Measurements from ENCODE around the gene DNAH6. TPM values are rescaled to one million over a fixed set of nuclear protein-coding genes. Genes with fewer than 3 reads are reported as not detected.
A peak's percentile ranks its signal among the peaks of the same experiment; 100 is the strongest.
"Not testable (repeated sequence)": the region's sequence is repeated elsewhere in the genome, so short reads cannot be mapped to it uniquely, and the experiment has no call there.

The DNAH6 gene
- total RNA-seq, 2 experiments from 2014 or later, result 0.60 to 1.00 TPM

DNA sequence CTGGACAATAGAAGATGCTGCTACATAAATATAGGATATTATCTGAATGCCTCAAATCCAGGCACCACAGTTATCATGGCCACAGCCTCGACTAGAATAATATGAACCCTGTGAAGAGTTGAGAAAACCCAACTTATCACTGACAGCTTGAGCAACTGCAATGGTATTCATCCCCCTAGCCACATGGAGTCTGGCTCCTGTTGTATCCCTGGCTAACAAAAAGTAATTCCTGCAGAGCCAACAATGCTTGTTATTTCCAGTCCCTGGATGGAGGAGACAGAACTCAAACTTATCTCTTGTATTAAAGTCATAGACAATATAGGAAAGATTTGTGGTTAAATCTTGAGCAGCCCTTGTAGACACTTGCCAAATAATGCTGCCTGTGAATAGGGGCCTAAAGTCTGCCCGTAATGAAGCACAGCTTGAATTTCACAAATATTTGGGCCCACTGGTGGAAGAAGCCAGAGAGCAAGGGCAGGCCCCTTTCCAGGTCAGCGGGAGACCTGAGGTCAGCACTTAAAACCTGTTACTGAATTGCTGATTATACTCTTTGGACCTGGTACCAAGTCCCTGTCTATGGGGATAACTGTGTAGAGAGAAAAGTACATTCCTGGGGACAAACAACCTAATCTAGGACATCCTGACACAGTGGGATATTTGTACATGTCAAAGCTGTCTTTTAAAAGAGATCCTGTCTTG is 28.9 kb upstream of the DNAH6 start:
- Mint-ChIP-seq H3K4me3 (no peak overlapping the region), H3K36me3 (ENCODE audit: low read depth) (no peaks in the 10 kb centered on the region), H3K27me3 (no peaks in the 10 kb centered on the region), H3K27ac (no peak overlapping the region), H3K9me3 (no peaks in the 10 kb centered on the region), H3K4me1 (peaks cover under 1% of the 10 kb centered on the region)
- ChIA-PET POLR2A (no interaction called here), CTCF (interaction anchor here (0.6 kb wide), 1 partner anchor 173 kb away, joined by 3 read pairs; no protein-coding TSS in a partner anchor)
- DNase-seq, result no peak

DNA sequence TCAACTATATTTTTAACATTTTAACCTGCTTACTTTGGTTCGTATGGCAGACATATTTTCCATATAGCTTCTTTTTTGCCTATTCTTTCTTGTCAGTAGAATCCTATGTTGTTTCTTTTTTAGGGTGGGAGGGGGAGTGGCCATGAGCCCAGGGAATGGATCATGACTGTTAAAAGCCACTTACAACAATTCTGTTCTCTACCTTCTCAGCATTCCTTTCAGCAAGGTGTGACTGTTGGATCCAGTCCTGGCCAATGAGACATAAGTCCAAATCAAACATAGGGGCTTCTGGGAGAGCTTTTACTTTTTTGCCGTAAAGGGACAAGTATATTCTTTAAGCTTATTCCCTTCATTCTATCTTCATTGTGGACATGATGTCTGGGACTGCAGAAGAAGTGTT is 25.0 kb upstream of the DNAH6 start:
- DNase-seq, result no peak
- no peak overlapping the region for H3K27ac Mint-ChIP-seq
- ChIA-PET CTCF (interaction anchor here (1.2 to 2.0 kb wide), 2 partner anchors 250 to 435 kb away, joined by 3 to 7 read pairs; no protein-coding TSS in a partner anchor), POLR2A (no interaction called here)
- no peaks in the 10 kb centered on the region for H3K9me3 Mint-ChIP-seq
- peaks cover 4% of the 10 kb centered on the region for H3K4me1 Mint-ChIP-seq
- H3K36me3 Mint-ChIP-seq (ENCODE audit: low read depth), result no peaks in the 10 kb centered on the region
- no peaks in the 10 kb centered on the region for H3K27me3 Mint-ChIP-seq
- H3K4me3 Mint-ChIP-seq, result no peak overlapping the region

DNA sequence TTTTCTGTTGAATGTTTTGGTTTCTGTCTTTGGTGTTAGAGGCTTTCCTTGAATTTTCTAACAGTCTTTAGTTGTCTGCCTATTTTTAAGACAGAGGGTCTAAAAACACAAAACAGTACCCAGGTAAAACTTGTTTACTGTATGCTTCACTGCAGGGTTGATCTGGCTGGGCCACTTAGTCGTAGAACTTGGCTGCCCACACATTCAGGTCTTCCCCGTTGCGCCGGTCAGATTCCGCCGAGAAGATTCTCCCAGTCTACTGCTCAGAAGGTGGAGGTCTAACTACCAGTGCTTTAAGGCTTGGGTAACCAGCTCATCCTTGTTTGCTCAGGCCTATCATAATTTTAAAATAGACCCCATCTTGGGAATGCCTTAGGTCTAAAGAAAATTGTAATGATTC is 24.6 kb upstream of the DNAH6 start:
- CTCF ChIA-PET, result interaction anchor here (1.2 to 2.0 kb wide), 2 partner anchors 250 to 434 kb away, joined by 3 to 7 read pairs; no protein-coding TSS in a partner anchor
- POLR2A ChIA-PET, result no interaction called here
- Mint-ChIP-seq H3K27me3 (no peaks in the 10 kb centered on the region), H3K4me1 (peaks cover 4% of the 10 kb centered on the region), H3K9me3 (no peaks in the 10 kb centered on the region), H3K36me3 (ENCODE audit: low read depth) (no peaks in the 10 kb centered on the region), H3K27ac (no peak overlapping the region), H3K4me3 (no peak overlapping the region)
- DNase-seq, result no peak

DNA sequence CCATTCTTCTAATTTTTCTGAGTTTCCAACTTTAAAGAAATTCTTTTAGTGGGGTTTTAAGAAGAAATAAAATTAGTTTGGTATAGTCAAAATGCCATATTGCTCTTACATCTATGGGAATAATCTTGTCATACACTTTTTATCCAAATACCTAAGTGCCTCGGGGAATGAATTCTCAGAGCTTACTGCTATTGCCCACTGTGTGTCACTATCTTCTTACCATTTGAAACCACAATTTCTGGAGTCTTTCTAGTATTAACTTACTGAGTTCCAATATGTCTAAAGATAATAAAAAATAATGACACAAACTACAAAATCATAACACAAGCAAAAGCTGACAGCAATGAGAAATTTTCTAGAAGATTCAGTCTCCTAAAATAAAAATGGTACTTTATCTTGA is 23.7 kb upstream of the DNAH6 start:
- Mint-ChIP-seq H3K4me3 (no peak overlapping the region), H3K36me3 (ENCODE audit: low read depth) (no peaks in the 10 kb centered on the region), H3K27ac (no peak overlapping the region), H3K9me3 (no peaks in the 10 kb centered on the region), H3K4me1 (peaks cover 4% of the 10 kb centered on the region), H3K27me3 (no peaks in the 10 kb centered on the region)
- no peak for DNase-seq
- POLR2A ChIA-PET, result no interaction called here
- CTCF ChIA-PET, result interaction anchor here (1.2 to 2.0 kb wide), 3 partner anchors 249 to 433 kb away, joined by 3 to 7 read pairs (median 6); no protein-coding TSS in a partner anchor

DNA sequence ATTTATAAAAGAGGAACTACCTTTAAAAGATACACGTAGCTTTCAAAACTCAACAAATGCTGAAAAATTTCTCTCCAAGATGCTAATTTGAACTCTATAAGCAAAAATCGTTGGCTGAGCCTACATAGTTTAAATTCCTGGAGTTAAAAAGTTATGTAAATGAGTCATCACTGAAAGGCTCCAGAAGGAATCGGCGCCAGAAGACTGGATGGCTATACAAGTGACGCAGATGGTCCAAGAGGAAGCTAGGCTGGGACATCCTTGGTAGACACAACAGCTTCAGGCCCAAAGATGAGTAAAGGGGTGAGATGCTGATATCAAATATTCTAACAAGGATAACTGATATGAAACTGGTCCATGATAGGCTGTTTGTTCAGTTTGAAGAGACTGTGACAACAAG is 22.8 kb upstream of the DNAH6 start:
- peaks cover 6% of the 10 kb centered on the region for H3K4me1 Mint-ChIP-seq
- no peaks in the 10 kb centered on the region for H3K36me3 Mint-ChIP-seq (ENCODE audit: low read depth)
- H3K9me3 Mint-ChIP-seq, result no peaks in the 10 kb centered on the region
- no peaks in the 10 kb centered on the region for H3K27me3 Mint-ChIP-seq
- DNase-seq, result no peak
- ChIA-PET CTCF (interaction anchor here (0.7 to 1.4 kb wide), 2 partner anchors 21 to 432 kb away, joined by 4 to 6 read pairs; no protein-coding TSS in a partner anchor), POLR2A (no interaction called here)
- H3K27ac Mint-ChIP-seq, result no peak overlapping the region
- no peak overlapping the region for H3K4me3 Mint-ChIP-seq

DNA sequence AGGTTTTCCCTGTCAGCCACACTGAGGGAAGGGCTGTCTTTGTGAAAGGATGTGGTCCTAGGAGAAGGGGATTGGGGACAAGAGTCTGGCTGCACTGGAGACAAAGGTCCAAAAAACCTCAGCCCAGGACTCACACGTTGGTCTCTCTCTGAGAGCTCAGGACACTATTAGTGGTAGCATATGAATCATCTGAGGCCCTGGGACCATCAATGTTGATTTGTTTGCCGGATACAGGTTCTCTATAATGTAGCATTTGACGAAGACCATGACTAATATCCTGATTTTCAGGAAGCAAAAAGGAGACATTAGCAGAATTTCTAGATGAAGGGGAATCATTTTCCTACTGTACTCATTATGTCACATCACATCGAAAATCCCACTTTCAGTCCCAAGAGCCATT is 22.2 kb upstream of the DNAH6 start:
- no peaks in the 10 kb centered on the region for H3K9me3 Mint-ChIP-seq
- H3K27me3 Mint-ChIP-seq, result no peaks in the 10 kb centered on the region
- no peaks in the 10 kb centered on the region for H3K36me3 Mint-ChIP-seq (ENCODE audit: low read depth)
- H3K4me3 Mint-ChIP-seq, result no peak overlapping the region
- POLR2A ChIA-PET, result no interaction called here
- no peak overlapping the region for H3K27ac Mint-ChIP-seq
- H3K4me1 Mint-ChIP-seq, result peaks cover 8% of the 10 kb centered on the region
- DNase-seq, result no peak
- CTCF ChIA-PET, result interaction anchor here (1.4 kb wide), 1 partner anchor 432 kb away, joined by 6 read pairs; no protein-coding TSS in a partner anchor

DNA sequence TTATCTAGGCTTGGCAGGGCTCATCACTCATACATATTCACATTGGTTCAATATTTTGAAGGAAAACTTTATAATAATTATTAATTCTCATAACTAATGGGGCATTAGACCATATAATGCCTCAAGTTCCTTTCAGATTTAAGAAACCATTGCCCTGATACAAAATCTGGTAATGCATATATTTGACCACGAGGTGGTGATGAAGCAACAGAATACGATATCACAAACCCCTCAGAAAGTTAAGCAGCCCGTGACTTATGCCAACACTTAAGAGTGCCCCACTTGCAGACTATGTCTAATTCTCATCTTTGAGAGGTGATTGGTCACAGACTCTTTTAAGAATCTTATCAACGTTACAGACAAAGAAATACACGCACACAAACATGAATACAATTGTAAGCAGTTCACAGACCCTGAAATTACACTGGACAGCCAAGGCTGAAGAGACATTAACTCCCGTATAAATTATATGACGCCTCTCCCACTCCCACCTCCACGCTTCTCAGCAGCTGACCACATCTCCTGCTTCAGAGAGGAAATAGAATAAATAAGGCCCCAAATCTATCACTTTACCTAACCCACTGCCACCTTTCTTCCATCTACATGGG is 20.7 kb upstream of the DNAH6 start:
- Mint-ChIP-seq H3K27me3 (no peaks in the 10 kb centered on the region), H3K4me1 (peaks cover 10% of the 10 kb centered on the region), H3K4me3 (no peak overlapping the region), H3K36me3 (ENCODE audit: low read depth) (no peaks in the 10 kb centered on the region), H3K9me3 (no peaks in the 10 kb centered on the region), H3K27ac (peak overlapping the region; percentile 43)
- peak; percentile 63 for DNase-seq
- CTCF ChIA-PET, result interaction anchor here (1.2 kb wide), 1 partner anchor 430 kb away, joined by 3 read pairs; no protein-coding TSS in a partner anchor
- POLR2A ChIA-PET, result no interaction called here

DNA sequence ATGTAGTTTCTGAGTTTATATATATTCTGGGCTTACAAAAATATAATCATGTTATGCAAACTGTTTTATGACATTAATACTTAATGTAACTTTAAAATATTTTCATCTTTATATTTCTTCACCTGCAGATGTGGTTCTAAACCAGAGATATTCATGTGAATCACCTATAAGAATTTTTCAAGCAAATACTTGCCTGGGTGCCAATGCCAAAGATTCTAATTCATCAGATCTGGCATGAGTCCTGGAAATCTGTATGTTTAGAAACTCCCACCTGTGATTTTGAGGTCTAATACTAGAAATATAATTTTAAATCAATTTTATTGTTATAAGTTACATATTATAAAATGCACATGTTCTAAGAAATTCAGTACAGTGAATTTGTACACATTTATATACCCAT is 19.9 kb upstream of the DNAH6 start:
- H3K9me3 Mint-ChIP-seq, result no peaks in the 10 kb centered on the region
- H3K4me3 Mint-ChIP-seq, result no peak overlapping the region
- no peak for DNase-seq
- no peaks in the 10 kb centered on the region for H3K36me3 Mint-ChIP-seq (ENCODE audit: low read depth)
- H3K4me1 Mint-ChIP-seq, result peaks cover 10% of the 10 kb centered on the region
- H3K27me3 Mint-ChIP-seq, result no peaks in the 10 kb centered on the region
- CTCF ChIA-PET, result interaction anchor here (4.1 kb wide), 1 partner anchor 429 kb away, joined by 25 read pairs; no protein-coding TSS in a partner anchor
- POLR2A ChIA-PET, result no interaction called here
- H3K27ac Mint-ChIP-seq, result no peak overlapping the region

DNA sequence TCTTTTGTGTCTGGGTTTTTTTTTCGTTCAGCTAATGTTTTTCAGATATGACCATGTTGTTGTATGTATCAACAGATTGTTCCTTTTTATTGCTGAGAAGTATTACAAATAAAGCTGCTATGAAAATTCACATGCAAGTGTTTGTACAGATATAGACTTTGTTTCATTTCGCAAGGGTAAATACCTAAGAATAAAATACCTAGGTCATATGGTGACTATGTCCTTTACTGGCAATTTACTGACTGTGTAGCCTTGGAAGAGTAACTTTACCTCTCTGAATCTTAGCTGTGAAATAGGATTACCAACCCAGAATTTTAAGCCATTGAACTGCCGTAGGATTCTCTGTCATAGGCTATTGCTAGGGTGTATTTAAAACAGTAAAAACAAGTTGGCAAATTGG is 19.0 kb upstream of the DNAH6 start:
- no peak for DNase-seq
- POLR2A ChIA-PET, result no interaction called here
- Mint-ChIP-seq H3K4me1 (peaks cover 10% of the 10 kb centered on the region), H3K9me3 (peaks cover 3% of the 10 kb centered on the region), H3K27ac (no peak overlapping the region), H3K27me3 (no peaks in the 10 kb centered on the region), H3K36me3 (ENCODE audit: low read depth) (peaks cover 1% of the 10 kb centered on the region), H3K4me3 (no peak overlapping the region)
- CTCF ChIA-PET, result interaction anchor here (1.1 to 4.1 kb wide), 2 partner anchors 385 to 429 kb away, joined by 4 to 25 read pairs; no protein-coding TSS in a partner anchor

DNA sequence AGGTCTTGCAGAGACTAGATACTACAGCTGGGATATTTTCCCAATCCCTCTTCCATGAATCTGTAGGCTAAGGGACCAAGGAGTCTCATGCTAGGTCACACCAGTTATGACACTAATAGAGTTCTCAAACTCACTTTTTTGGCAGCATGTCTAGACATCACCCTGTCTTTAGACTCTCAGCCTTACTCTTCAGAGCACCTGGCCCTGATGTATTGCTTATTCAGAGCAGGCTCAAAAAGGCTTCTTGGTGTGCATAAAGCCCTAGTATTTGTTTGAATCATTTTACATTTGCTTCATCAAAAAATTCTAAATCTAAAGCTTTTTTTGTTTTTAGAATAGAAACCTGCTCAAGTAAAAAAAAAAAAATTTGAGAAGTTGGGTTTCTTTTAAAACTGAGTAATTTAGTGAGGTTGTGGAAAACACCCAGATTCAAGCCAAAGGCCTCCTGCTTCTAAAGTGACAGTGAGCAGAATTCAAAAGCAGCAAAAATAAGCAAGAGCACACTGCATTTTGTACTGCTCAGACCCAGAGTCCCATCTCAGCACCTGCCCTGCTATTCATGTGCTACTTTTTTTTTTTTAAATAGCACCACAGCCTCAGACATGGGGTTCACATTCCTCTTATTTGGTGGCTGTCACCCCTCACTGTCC is 18.0 kb upstream of the DNAH6 start:
- no peak for DNase-seq
- peaks cover 7% of the 10 kb centered on the region for H3K9me3 Mint-ChIP-seq
- H3K4me3 Mint-ChIP-seq, result no peak overlapping the region
- H3K27ac Mint-ChIP-seq, result no peak overlapping the region
- H3K36me3 Mint-ChIP-seq (ENCODE audit: low read depth), result peaks cover 1% of the 10 kb centered on the region
- peaks cover 10% of the 10 kb centered on the region for H3K4me1 Mint-ChIP-seq
- no peaks in the 10 kb centered on the region for H3K27me3 Mint-ChIP-seq
- CTCF ChIA-PET, result interaction anchor here (4.1 kb wide), 1 partner anchor 428 kb away, joined by 25 read pairs; no protein-coding TSS in a partner anchor
- POLR2A ChIA-PET, result no interaction called here

DNA sequence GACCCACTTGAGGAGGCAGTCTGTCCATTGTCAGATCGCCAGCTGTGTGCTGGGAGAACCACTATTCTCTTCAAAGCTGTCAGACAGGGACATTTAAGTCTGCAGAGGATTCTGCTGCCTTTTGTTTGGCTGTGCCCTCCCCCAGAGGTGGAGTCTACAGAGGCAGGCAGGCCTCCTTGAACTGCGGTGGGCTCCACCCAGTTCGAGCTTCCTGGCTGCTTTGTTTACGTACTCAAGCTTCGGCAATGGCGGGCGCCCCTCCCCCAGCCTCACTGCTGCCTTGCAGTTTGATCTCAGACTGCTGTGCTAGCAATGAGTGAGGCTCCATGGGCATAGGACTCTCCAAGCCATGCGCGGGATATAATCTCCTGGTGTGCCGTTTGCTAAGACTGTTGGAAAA is 5.3 kb upstream of the DNAH6 start:
- H3K27me3 Mint-ChIP-seq; H3K4me3 Mint-ChIP-seq; H3K27ac Mint-ChIP-seq; POLR2A ChIA-PET; H3K36me3 Mint-ChIP-seq (ENCODE audit: low read depth): not testable (repeated sequence)
- CTCF ChIA-PET, result interaction anchor here (0.6 kb wide), 1 partner anchor 358 kb away, joined by 3 read pairs; no protein-coding TSS in a partner anchor
- peaks cover 17% of the 10 kb centered on the region for H3K9me3 Mint-ChIP-seq
- peak; percentile 25 for DNase-seq
- H3K4me1 Mint-ChIP-seq, result peaks cover 10% of the 10 kb centered on the region

DNA sequence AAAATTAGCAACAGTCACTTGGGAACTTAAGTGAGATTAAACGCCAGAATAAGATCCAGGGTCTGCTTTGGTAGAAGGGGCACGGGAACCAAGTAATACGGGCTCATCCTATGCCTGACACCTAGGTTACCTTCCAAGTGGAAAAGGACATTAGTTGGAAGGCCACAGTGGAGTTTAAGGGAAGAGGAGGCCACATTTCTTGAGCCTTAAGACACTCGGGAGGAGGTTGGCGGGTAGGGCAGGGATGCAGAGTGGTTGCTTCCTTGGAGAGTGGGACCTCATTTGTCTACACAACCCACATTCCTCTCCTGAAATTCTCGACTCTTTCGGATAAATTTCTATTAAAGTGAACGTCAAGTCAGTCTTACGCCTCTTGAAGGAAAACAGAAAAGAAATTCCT is 510 bp upstream of the DNAH6 start:
- no peak for DNase-seq
- peaks cover 27% of the 10 kb centered on the region for H3K4me1 Mint-ChIP-seq
- H3K4me3 Mint-ChIP-seq, result peak overlapping the region; percentile 79
- peak overlapping the region; percentile 79 for H3K27ac Mint-ChIP-seq
- H3K27me3 Mint-ChIP-seq, result peaks cover 17% of the 10 kb centered on the region
- ChIA-PET CTCF (interaction anchor here (0.9 kb wide), 1 partner anchor 9 kb away, joined by 4 read pairs; no protein-coding TSS in a partner anchor), POLR2A (no interaction called here)
- peaks cover 2% of the 10 kb centered on the region for H3K36me3 Mint-ChIP-seq (ENCODE audit: low read depth)
- peaks cover 12% of the 10 kb centered on the region for H3K9me3 Mint-ChIP-seq
